HUES6 (cell line): ENCODE results near the gene SMYD1.

Source experiments
- H3K27ac ChIP-seq: 2 replicates; pipeline ENCODE4 v1.7.0; 2013; ENCODE audit warnings: low read depth, mild to moderate bottlenecking, low read length, inconsistent platforms
- H3K27me3 ChIP-seq: 2 replicates; pipeline ENCODE4 v1.6.1; 2013; ENCODE audit warnings: low read length; ENCODE audit not compliant: control insufficient read depth, insufficient read depth
- H3K36me3 ChIP-seq: 2 replicates; pipeline ENCODE4 v1.6.1; 2013; ENCODE audit warnings: low read length; ENCODE audit not compliant: control insufficient read depth, insufficient read depth
- H3K4me1 ChIP-seq: 2 replicates; pipeline ENCODE4 v1.6.1; 2013; ENCODE audit warnings: low read length; ENCODE audit not compliant: control insufficient read depth, insufficient read depth
- H3K4me3 ChIP-seq: 2 replicates; pipeline ENCODE4 v1.5.1; 2013; ENCODE audit warnings: low read depth, low read length
- H3K9ac ChIP-seq: one replicate; pipeline ENCODE4 v1.6.1; 2013; ENCODE audit warnings: mild to moderate bottlenecking, low read length
- H3K9me3 ChIP-seq: 2 replicates; pipeline ENCODE4 v1.6.1; 2013; ENCODE audit warnings: low read depth, low read length; ENCODE audit not compliant: control insufficient read depth, insufficient read depth

Gene SMYD1

DNA sequence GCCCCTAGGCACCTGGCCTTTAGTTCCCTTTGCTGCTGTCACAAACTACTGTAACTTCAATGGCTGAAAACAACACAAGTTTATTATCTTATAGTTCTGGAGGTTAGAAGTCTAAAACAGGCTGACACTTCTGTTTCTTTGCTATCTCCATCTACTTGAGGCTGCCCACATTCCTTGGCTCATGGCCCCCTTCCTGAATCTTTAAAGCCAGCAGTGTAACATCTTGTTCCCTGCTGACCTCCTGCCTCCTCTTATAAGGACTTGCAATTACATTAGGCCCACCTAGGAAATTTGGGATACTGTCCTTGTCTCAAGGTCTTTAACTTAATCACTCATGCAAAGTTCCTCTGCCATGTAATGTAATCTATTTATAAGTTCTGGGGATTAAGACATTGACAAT is 6.5 kb downstream of the SMYD1 start:
- Histone ChIP-seq H3K36me3 (no peaks in the 10 kb centered on the region), H3K4me3 (no peak overlapping the region), H3K4me1 (peaks cover 7% of the 10 kb centered on the region; the same call in 1 of the 2 replicates), H3K9ac (no peak overlapping the region), H3K27me3 (no peaks in the 10 kb centered on the region), H3K9me3 (peaks cover 5% of the 10 kb centered on the region; the same call in 1 of the 2 replicates), H3K27ac (no peak overlapping the region)

DNA sequence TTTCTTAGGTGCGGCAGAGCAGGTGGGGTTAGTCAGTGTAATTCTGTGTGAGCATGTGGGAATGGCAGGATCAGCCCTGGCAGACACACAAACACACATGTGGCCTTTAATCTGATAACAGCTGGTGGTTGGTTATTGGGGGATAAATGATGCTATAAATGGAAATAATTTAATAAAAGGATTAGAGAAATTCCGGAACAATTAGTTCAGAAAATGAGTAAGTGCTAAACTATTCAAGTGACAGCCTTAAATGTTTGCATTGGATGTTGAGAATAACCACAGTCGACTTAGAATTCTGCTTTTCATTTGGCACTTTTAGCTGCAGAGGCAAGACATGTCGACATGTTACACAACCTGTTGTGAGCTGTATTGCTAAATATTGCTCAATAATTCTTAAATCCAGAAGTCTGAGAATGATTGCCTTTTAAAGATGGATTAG is 7.2 kb downstream of the SMYD1 start:
- H3K27ac ChIP-seq, result no peak overlapping the region
- H3K4me3 ChIP-seq, result no peak overlapping the region
- peaks cover 5% of the 10 kb centered on the region; the same call in 1 of the 2 replicates for H3K4me1 ChIP-seq

DNA sequence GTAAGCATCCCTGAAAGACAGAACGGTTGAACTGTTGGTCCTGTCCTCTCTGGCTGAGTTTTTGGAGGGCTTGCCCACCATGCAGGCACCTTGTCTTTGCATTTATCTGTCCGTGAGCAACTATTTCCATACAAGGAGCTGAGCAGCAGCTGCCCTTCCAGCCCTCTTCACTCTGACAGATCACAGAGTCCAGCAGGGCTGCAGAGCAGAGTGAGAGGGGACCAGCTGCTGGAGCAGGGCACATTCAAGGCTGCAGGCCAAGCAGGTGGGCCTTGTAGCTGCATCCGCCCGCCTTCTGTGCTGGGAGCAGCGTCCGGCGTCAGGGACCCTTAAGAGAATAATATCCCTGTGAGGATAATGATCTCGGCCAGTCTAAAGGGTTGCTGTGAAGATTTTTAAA is 9.5 kb downstream of the SMYD1 start:
- Histone ChIP-seq H3K4me1 (peaks cover 4% of the 10 kb centered on the region), H3K4me3 (no peak overlapping the region), H3K9ac (no peak overlapping the region), H3K27me3 (no peaks in the 10 kb centered on the region), H3K27ac (no peak overlapping the region), H3K36me3 (no peaks in the 10 kb centered on the region), H3K9me3 (peaks cover 5% of the 10 kb centered on the region; the same call in 1 of the 2 replicates)

More for the DNA sequence above, 7.2 kb downstream of the SMYD1 start:
- Histone ChIP-seq H3K36me3 (no peaks in the 10 kb centered on the region), H3K9me3 (peaks cover 5% of the 10 kb centered on the region; the same call in 1 of the 2 replicates), H3K27me3 (no peaks in the 10 kb centered on the region), H3K9ac (no peak overlapping the region)

DNA sequence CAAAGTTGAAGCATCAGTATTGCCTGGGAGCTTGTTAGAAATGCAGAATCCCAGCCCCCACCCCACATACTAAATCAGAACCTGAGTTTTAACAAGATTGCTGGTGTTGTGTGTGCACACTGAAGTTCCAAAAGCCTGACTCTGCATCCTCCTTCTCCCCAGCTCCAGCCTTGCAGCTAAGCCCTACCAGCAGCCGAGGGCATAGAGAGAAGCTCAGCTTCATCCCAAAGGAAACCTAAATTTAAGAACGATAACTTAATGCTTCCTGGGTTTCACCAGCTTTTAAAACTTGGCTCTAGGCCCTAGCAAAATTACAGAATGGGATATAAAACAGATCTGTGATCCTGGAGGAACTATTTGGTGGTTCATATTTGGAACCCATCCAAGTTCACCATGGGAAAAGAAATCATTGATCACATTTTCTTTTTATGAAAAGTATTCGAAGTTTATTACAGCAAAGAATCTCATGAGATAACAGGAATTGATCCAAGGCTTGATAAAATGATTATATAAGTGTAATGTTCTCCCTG is 11.1 kb downstream of the SMYD1 start:
- Histone ChIP-seq H3K9ac (no peak overlapping the region), H3K4me1 (peaks cover 19% of the 10 kb centered on the region), H3K4me3 (no peak overlapping the region), H3K27me3 (no peaks in the 10 kb centered on the region), H3K36me3 (no peaks in the 10 kb centered on the region), H3K27ac (no peak overlapping the region), H3K9me3 (peaks cover 5% of the 10 kb centered on the region; the same call in 1 of the 2 replicates)

DNA sequence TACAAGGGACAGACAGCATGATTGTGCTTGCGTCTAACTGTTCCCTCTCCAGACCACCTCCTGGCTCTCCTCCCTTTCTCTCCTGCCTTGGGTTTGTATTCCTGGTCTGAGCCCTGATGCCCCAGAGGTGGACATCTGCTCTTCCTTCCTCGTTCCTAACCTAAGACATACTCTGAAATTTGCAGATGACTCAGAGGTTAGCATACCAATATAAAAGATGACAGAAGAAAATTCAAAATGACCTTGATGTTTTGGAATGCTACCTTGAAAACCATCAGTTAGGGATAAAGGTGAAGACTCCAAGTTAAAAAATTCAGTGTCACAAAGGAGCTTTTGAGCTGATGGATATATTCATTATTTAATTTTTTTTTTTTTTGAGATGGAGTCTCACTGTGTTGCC is 12.9 kb downstream of the SMYD1 start:
- no peaks in the 10 kb centered on the region for H3K36me3 ChIP-seq
- peaks cover 19% of the 10 kb centered on the region for H3K4me1 ChIP-seq
- H3K9me3 ChIP-seq, result no peaks in the 10 kb centered on the region
- H3K27ac ChIP-seq, result no peak overlapping the region
- no peak overlapping the region for H3K4me3 ChIP-seq
- H3K9ac ChIP-seq, result no peak overlapping the region
- H3K27me3 ChIP-seq, result no peaks in the 10 kb centered on the region

DNA sequence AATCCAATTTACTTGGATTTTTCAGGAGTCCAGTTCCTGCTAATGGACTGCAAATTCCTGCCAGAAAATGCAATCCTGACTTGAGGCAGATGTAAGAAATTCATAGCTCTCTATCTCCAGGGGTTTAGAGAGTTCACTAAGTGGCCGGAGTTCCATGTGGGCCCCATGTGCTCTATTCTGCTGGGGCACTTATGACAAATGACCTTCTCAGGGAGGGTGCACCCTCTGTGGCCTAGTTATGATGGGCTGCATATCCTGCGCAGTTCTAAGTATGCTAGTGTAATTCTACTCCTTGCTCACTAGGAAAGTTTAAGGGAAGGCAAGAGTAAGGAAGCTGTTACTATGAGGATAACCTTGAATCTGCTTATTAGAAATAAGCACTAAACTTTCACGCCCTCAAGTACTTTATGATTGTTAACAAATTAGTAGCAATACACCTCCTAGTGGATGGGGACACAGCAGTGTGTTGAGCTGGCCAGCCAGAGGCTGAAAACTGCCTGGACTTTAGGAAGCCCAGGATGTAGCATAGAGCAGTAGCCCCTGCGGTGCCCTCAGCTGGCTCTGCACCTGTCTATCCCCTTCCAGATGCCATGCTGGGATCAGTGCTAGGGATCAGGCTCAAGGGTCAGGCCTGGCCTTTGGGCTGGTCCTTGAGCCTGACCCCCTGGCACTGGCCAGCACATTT is 14.4 kb downstream of the SMYD1 start:
- H3K27me3 ChIP-seq, result no peaks in the 10 kb centered on the region
- H3K4me3 ChIP-seq, result no peak overlapping the region
- H3K27ac ChIP-seq, result no peak overlapping the region
- H3K4me1 ChIP-seq, result peaks cover 19% of the 10 kb centered on the region
- no peaks in the 10 kb centered on the region for H3K36me3 ChIP-seq
- no peak overlapping the region for H3K9ac ChIP-seq
- H3K9me3 ChIP-seq, result no peaks in the 10 kb centered on the region

DNA sequence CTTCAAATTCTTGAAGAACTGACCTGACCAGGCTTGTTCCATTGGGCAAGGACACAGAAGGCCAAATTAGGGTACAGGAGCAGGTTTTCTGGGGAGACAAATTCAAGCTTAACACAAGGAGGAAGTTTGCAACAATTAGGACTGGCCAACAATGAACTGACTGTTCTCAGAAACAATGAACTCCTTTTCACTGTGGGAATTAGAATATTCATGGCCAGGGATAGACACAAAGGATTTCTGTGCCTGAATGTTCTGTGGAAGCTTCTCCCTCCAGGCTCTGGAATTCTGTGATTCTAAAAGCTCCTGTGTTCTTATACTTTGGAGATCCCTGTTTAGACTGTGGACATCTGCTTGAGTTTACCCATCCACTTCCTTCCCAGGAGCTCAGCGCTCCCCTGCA is 15.2 kb downstream of the SMYD1 start:
- no peak overlapping the region for H3K9ac ChIP-seq
- no peak overlapping the region for H3K27ac ChIP-seq
- no peaks in the 10 kb centered on the region for H3K36me3 ChIP-seq

DNA sequence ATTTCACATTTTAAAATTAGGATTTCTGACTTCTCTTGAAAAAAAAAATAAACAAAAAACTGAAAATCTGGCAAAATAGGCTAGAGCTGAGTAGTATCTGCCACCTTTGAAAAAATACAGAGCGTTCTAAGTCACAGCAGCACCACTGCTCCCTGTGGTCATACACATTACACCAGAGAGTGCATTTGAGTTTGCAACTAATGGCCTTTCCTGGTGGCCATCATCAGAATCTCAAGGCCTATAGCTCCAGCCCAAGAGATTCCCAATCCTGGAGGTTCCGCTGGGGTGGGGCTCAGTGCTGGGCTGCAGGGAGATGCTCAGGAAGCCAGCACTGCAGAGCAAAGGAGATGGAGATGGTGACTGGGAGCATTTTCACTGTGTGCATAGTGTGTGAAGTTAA is 17.5 kb downstream of the SMYD1 start:
- Histone ChIP-seq H3K9ac (no peak overlapping the region), H3K27me3 (no peaks in the 10 kb centered on the region)

More for the DNA sequence above, 15.2 kb downstream of the SMYD1 start:
- H3K27me3 ChIP-seq, result no peaks in the 10 kb centered on the region
- no peaks in the 10 kb centered on the region for H3K9me3 ChIP-seq
- no peak overlapping the region for H3K4me3 ChIP-seq
- H3K4me1 ChIP-seq, result peaks cover 19% of the 10 kb centered on the region

DNA sequence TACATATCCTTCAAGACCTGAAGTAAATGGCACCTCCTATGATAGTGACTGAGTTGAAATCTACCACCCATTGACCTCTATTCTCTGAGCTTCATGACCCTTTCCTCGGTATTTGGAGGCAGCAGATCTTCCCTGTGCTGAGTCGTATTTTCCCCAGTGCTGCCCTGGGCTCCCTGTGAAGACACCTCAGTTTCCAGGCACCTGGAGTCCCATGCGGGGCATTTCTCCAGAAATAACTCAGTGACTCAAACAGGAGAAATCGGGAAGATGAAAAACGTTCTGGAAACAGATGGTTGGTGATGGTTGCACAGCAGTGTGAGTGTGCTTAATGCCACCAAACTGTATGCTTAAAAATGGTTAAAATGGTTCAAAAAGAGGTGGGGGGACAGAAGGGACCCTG is 18.0 kb downstream of the SMYD1 start:
- no peaks in the 10 kb centered on the region for H3K36me3 ChIP-seq
- H3K9ac ChIP-seq, result no peak overlapping the region
- H3K4me1 ChIP-seq, result peaks cover 19% of the 10 kb centered on the region

More for the DNA sequence above, 17.5 kb downstream of the SMYD1 start:
- H3K9me3 ChIP-seq, result no peaks in the 10 kb centered on the region
- H3K4me3 ChIP-seq, result no peak overlapping the region
- H3K36me3 ChIP-seq, result no peaks in the 10 kb centered on the region
- peaks cover 19% of the 10 kb centered on the region for H3K4me1 ChIP-seq
- H3K27ac ChIP-seq, result no peak overlapping the region

DNA sequence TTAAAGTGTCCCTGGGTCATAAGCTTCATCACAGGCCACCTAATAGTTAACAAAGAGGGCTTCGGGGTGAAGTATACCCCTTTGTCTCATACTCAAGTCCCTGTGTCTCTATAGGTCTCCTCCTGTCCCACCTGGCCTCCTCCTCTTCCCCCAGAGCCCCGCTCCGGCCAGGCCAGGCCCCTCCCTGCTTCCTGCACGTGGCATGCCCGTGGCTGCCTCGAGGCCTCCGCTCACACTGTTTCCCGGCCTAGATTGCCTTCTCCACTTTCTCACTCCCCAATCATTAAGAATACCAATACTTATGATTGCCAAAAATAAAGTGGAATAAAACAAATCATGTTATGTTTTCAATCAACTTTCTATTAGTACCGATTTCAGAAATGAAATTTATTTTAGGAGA is 18.8 kb downstream of the SMYD1 start:
- H3K27ac ChIP-seq, result no peak overlapping the region
- H3K4me1 ChIP-seq, result peaks cover 19% of the 10 kb centered on the region
- no peaks in the 10 kb centered on the region for H3K36me3 ChIP-seq
- no peak overlapping the region for H3K9ac ChIP-seq
- H3K4me3 ChIP-seq, result no peak overlapping the region
- H3K9me3 ChIP-seq, result no peaks in the 10 kb centered on the region
- H3K27me3 ChIP-seq, result no peaks in the 10 kb centered on the region

More for the DNA sequence above, 18.0 kb downstream of the SMYD1 start:
- Histone ChIP-seq H3K27ac (no peak overlapping the region), H3K9me3 (no peaks in the 10 kb centered on the region), H3K4me3 (no peak overlapping the region), H3K27me3 (no peaks in the 10 kb centered on the region)

DNA sequence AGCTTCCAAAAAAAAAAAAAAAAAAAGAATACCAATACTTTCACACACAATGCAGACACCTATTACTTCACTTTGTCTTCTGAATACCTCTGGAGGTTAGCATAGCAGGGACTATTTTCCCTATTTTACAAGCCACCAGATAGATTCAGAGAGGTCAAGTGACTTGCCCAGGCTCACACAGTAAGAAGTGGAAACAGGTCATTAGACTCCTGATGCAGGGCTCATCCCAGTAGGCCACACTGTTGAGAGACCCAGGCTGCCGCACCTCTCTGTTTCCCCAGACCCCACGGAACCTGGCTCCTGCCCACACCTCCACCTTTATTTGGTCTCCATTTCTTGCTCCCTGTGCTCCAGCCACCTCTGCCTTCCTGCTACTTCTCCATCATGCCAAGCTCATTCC is 19.4 kb downstream of the SMYD1 start:
- Histone ChIP-seq H3K27ac (no peak overlapping the region), H3K4me1 (peaks cover 14% of the 10 kb centered on the region), H3K4me3 (no peak overlapping the region), H3K9ac (no peak overlapping the region), H3K27me3 (no peaks in the 10 kb centered on the region), H3K9me3 (no peaks in the 10 kb centered on the region), H3K36me3 (no peaks in the 10 kb centered on the region)
